HG02798 (cell line): ENCODE data around the gene CXCR5.
A peak's percentile ranks its signal among the peaks of the same experiment; 100 is the strongest.

Experiments
- ATAC-seq: cut with Tn5 transposase; IDR thresholded peaks from one replicate; pipeline ENCODE4 v1.9.1; 2021; ENCODE audit warnings: mild to moderate bottlenecking; ENCODE audit not compliant: unreplicated experiment, poor library complexity

The CXCR5 gene

GRCh38 chr11:118873804-118874203, 9.9 kb upstream of the CXCR5 start:
- no peak for ATAC-seq

GRCh38 chr11:118876286-118876685, 7.4 kb upstream of the CXCR5 start:
- ATAC-seq, result no peak

- ATAC-seq, result no peak
Observed at GRCh38 chr11:118877487-118878162, 6.1 kb upstream of the CXCR5 start.

- ATAC-seq, result no peak
Observed at GRCh38 chr11:118878163-118878563, 5.5 kb upstream of the CXCR5 start.

- ATAC-seq, result no peak
Observed at GRCh38 chr11:118881228-118881627, 2.5 kb upstream of the CXCR5 start.

GRCh38 chr11:118882491-118882890, 1.2 kb upstream of the CXCR5 start:
- ATAC-seq, result no peak

GRCh38 chr11:118883004-118883367, 706 bp upstream of the CXCR5 start:
- ATAC-seq, result no peak

GRCh38 chr11:118884875-118885274, 1.2 kb downstream of the CXCR5 start:
- ATAC-seq, result no peak

- no peak for ATAC-seq
Observed at GRCh38 chr11:118885319-118885718, 1.6 kb downstream of the CXCR5 start.

- no peak for ATAC-seq
Observed at GRCh38 chr11:118885831-118886565, 2.3 kb downstream of the CXCR5 start.

GRCh38 chr11:118886681-118887111, 3.0 kb downstream of the CXCR5 start:
- peak; percentile 48 for ATAC-seq

- no peak for ATAC-seq
Observed at GRCh38 chr11:118887206-118887605, 3.5 kb downstream of the CXCR5 start.

- no peak for ATAC-seq
Observed at GRCh38 chr11:118888398-118888797, 4.7 kb downstream of the CXCR5 start.

GRCh38 chr11:118889797-118890196, 6.1 kb downstream of the CXCR5 start:
- no peak for ATAC-seq

GRCh38 chr11:118892514-118892913, 8.8 kb downstream of the CXCR5 start:
- peak; percentile 31 for ATAC-seq

- no peak for ATAC-seq
Observed at GRCh38 chr11:118892964-118893363, 9.3 kb downstream of the CXCR5 start.

- ATAC-seq, result no peak
Observed at GRCh38 chr11:118893662-118894061, 10.0 kb downstream of the CXCR5 start.

GRCh38 chr11:118894192-118894591, 10.5 kb downstream of the CXCR5 start:
- ATAC-seq, result no peak

- ATAC-seq, result peak; percentile 42
Observed at GRCh38 chr11:118895093-118896039, 11.7 kb downstream of the CXCR5 start.

- no peak for ATAC-seq
Observed at GRCh38 chr11:118896472-118896913, 12.8 kb downstream of the CXCR5 start.
